ENCODE measurements around the gene KCNJ4.

KCNJ4 gene

DNA sequence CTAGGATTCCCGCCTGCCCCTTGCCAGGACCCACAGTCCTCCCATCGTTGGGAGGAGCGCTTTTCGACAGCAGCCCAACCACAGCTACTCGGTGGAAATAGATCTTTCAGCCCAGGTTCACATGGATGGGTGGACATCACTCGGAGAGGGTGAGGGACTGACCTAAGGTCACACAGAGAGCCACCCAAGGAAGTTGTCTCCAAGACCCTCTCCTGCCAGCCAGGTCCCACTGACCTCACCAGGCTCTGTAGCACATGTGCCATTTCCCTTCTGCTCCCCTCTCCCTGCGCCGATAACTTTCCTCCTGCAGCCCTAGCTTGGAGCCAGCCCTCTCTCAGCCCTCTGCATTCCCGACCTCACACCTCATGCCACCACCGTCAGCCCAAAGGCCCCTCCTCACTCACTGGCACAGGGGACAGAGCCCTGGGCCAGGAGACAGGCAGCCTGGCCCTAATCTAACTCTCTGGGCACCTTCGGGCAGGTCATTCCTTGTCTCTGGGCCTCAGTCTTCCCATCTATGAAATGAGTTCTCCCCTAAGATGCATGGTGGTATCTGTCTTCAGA is 4.7 kb downstream of the KCNJ4 start:
- Histone ChIP-seq H3K9me3 (replicated peaks; ENCODE audit: insufficient read depth, low read length) (no peaks in the 10 kb centered on the region), H3K79me2 (ENCODE audit: low read length) (no peaks in the 10 kb centered on the region), H3K36me3 (replicated peaks; ENCODE audit: insufficient read depth, low read length) (no peaks in the 10 kb centered on the region), H3K4me3 (ENCODE audit: low read length) (no peak overlapping the region), H3K27me3 (replicated peaks; ENCODE audit: insufficient read depth, low read length) (peaks cover 59% of the 10 kb centered on the region), H4K20me1 (ENCODE audit: insufficient read depth, low read length) (no peaks in the 10 kb centered on the region), H3K9ac (ENCODE audit: low read length) (no peak overlapping the region), H3K27ac (ENCODE audit: low read length) (no peak overlapping the region), H2AFZ (ENCODE audit: low read length) (no peak overlapping the region), H3F3A (ENCODE audit: insufficient read depth, low read length) (no peaks in the 10 kb centered on the region), H3K9me2 (replicated peaks; ENCODE audit: insufficient read depth, low read length) (no peaks in the 10 kb centered on the region), H3K4me1 (ENCODE audit: low read length) (no peaks in the 10 kb centered on the region), H3K4me2 (ENCODE audit: low read depth, low read length) (no peak overlapping the region)
- no peak for DNase-seq
- TF ChIP-seq EZH2phosphoT487 (IDR thresholded peaks at IDR 0.05; ENCODE audit: low read length) (no peak), EZH2 (optimal IDR thresholded peaks at IDR 0.05; ENCODE audit: low read depth, low read length) (no peak)
- TF ChIP-seq, protein P1, sequence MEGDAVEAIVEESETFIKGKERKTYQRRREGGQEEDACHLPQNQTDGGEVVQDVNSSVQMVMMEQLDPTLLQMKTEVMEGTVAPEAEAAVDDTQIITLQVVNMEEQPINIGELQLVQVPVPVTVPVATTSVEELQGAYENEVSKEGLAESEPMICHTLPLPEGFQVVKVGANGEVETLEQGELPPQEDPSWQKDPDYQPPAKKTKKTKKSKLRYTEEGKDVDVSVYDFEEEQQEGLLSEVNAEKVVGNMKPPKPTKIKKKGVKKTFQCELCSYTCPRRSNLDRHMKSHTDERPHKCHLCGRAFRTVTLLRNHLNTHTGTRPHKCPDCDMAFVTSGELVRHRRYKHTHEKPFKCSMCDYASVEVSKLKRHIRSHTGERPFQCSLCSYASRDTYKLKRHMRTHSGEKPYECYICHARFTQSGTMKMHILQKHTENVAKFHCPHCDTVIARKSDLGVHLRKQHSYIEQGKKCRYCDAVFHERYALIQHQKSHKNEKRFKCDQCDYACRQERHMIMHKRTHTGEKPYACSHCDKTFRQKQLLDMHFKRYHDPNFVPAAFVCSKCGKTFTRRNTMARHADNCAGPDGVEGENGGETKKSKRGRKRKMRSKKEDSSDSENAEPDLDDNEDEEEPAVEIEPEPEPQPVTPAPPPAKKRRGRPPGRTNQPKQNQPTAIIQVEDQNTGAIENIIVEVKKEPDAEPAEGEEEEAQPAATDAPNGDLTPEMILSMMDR (IDR thresholded peaks at IDR 0.05; ENCODE audit: low read length): no peak

DNA sequence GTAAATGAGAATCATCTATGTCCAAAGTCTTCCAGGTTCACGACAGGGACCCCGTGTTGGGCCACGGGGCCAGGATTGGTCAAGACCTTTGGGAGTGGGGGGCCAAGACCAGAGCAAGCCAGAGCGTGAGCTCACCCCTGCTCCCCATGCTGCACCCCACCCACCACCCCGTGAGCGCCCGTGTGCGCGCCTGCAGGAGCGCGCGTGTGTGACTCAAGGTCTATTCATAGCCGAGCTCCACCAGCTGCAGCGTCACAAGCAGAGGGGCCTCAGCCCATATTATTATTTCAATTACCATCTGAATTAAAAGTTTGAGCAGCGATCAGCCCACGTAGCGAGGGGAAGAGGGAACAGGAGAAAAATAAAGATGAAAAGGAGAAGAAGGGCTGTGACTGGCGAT is 5.2 kb downstream of the KCNJ4 start:
- no peak overlapping the region for H3K27ac ChIP-seq (ENCODE audit: low read length)
- H3K9me3 ChIP-seq (replicated peaks; ENCODE audit: insufficient read depth, low read length): no peaks in the 10 kb centered on the region
- H4K20me1 ChIP-seq (ENCODE audit: insufficient read depth, low read length): no peaks in the 10 kb centered on the region
- no peak overlapping the region for H3K4me3 ChIP-seq (ENCODE audit: low read length)
- no peak overlapping the region for H2AFZ ChIP-seq (ENCODE audit: low read length)
- H3K9me2 ChIP-seq (replicated peaks; ENCODE audit: insufficient read depth, low read length): no peaks in the 10 kb centered on the region
- H3K9ac ChIP-seq (ENCODE audit: low read length): no peak overlapping the region
- H3K4me1 ChIP-seq (ENCODE audit: low read length): no peaks in the 10 kb centered on the region
- TF ChIP-seq, protein P1 (IDR thresholded peaks at IDR 0.05; ENCODE audit: low read length): no peak
- TF ChIP-seq EZH2phosphoT487 (IDR thresholded peaks at IDR 0.05; ENCODE audit: low read length): no peak
- TF ChIP-seq EZH2 (optimal IDR thresholded peaks at IDR 0.05; ENCODE audit: low read depth, low read length): no peak
- H3K27me3 ChIP-seq (replicated peaks; ENCODE audit: insufficient read depth, low read length): peaks cover 63% of the 10 kb centered on the region
- no peak overlapping the region for H3K4me2 ChIP-seq (ENCODE audit: low read depth, low read length)
- no peaks in the 10 kb centered on the region for H3K36me3 ChIP-seq (replicated peaks; ENCODE audit: insufficient read depth, low read length)
- H3K79me2 ChIP-seq (ENCODE audit: low read length): no peaks in the 10 kb centered on the region
- H3F3A ChIP-seq (ENCODE audit: insufficient read depth, low read length): no peaks in the 10 kb centered on the region
- no peak for DNase-seq

GRCh38 chr22:38448945-38449745 is 5.9 kb downstream of the KCNJ4 start:
- Histone ChIP-seq H4K20me1 (ENCODE audit: insufficient read depth, low read length) (no peaks in the 10 kb centered on the region), H3K27me3 (replicated peaks; ENCODE audit: insufficient read depth, low read length) (peaks cover 66% of the 10 kb centered on the region), H3K4me1 (ENCODE audit: low read length) (no peaks in the 10 kb centered on the region), H3F3A (ENCODE audit: insufficient read depth, low read length) (no peaks in the 10 kb centered on the region), H3K4me3 (ENCODE audit: low read length) (no peak overlapping the region), H3K79me2 (ENCODE audit: low read length) (no peaks in the 10 kb centered on the region), H3K4me2 (ENCODE audit: low read depth, low read length) (no peak overlapping the region), H3K9ac (ENCODE audit: low read length) (no peak overlapping the region), H3K9me3 (replicated peaks; ENCODE audit: insufficient read depth, low read length) (no peaks in the 10 kb centered on the region), H2AFZ (ENCODE audit: low read length) (no peak overlapping the region), H3K27ac (ENCODE audit: low read length) (no peak overlapping the region), H3K9me2 (replicated peaks; ENCODE audit: insufficient read depth, low read length) (no peaks in the 10 kb centered on the region), H3K36me3 (replicated peaks; ENCODE audit: insufficient read depth, low read length) (no peaks in the 10 kb centered on the region)
- no peak for TF ChIP-seq EZH2 (optimal IDR thresholded peaks at IDR 0.05; ENCODE audit: low read depth, low read length)
- no peak for DNase-seq

All from MM.1S (cell line).